Smooth muscle cell (in vitro differentiated cells): ENCODE data around the gene ZNF3. TPM values are rescaled to one million over a fixed set of nuclear protein-coding genes. Genes with fewer than 3 reads are reported as not detected.

Experiments used
- DNase-seq: peaks from one replicate; lab custom pipeline; 2025; ENCODE audit not compliant: unreplicated experiment; lab: John Stamatoyannopoulos, UW
- H2AFZ ChIP-seq: fragments of 200-600 bp; sonication (generic); 2 replicates; pipeline ENCODE4 v1.6.0; 2016; ENCODE audit warnings: antibody characterized with exemption, low read depth, mild to moderate bottlenecking
- H3F3A ChIP-seq: fragments of 200-600 bp; sonication (generic); 2 replicates; pipeline ENCODE4 v1.6.0; 2017; ENCODE audit warnings: antibody characterized with exemption, low read depth
- H3K27ac ChIP-seq: fragments of 200-600 bp; sonication (generic); 2 replicates; pipeline ENCODE4 v1.5.1; 2016; ENCODE audit warnings: low read depth, mild to moderate bottlenecking
- H3K27me3 ChIP-seq: fragments of 200-600 bp; sonication (generic); 2 replicates; pipeline ENCODE4 v1.6.1; 2016; ENCODE audit warnings: low read depth, mild to moderate bottlenecking
- H3K36me3 ChIP-seq: fragments of 200-600 bp; sonication (generic); 2 replicates; pipeline ENCODE4 v1.5.1; 2016; ENCODE audit warnings: low read depth
- H3K4me1 ChIP-seq: fragments of 200-600 bp; sonication (generic); 2 replicates; pipeline ENCODE4 v1.5.1; 2016; ENCODE audit warnings: low read depth
- H3K4me2 ChIP-seq: fragments of 200-600 bp; sonication (generic); 2 replicates; pipeline ENCODE4 v1.6.0; 2016; ENCODE audit warnings: mild to moderate bottlenecking
- H3K4me3 ChIP-seq: fragments of 200-600 bp; sonication (generic); 2 replicates; pipeline ENCODE4 v1.5.1; 2016; ENCODE audit warnings: mild to moderate bottlenecking
- H3K79me2 ChIP-seq: fragments of 200-600 bp; sonication (generic); 2 replicates; pipeline ENCODE4 v1.6.0; 2016; ENCODE audit warnings: low read depth, mild to moderate bottlenecking
- H3K9ac ChIP-seq: fragments of 200-600 bp; sonication (generic); 2 replicates; pipeline ENCODE4 v1.6.0; 2016; ENCODE audit warnings: low read depth
- H3K9me3 ChIP-seq: fragments of 200-600 bp; sonication (generic); replicated peaks from 2 replicates; pipeline ENCODE4 v1.5.1; 2016; ENCODE audit warnings: low read depth
- H4K20me1 ChIP-seq: fragments of 200-600 bp; sonication (generic); 2 replicates; pipeline ENCODE4 v1.6.0; 2016; ENCODE audit warnings: low read depth
- CTCF ChIP-seq: fragments of 200-600 bp; sonication (generic); IDR thresholded peaks from 2 replicates; pipeline ENCODE4 v1.5.1; 2017; ENCODE audit warnings: borderline replicate concordance, mild to moderate bottlenecking, antibody characterized with exemption; ENCODE audit not compliant: insufficient read depth, poor library complexity, severe bottlenecking
- WGBS: methylation state at CpG from one replicate; pipeline ENCODE4 v1.1.7; 2016; ENCODE audit warnings: low lambda C conversion rate; 5-methylcytosine and 5-hydroxymethylcytosine counted together
- polyA plus RNA-seq: library from polyadenylated mRNA; unstranded; fragments of >200 nt; fragmentation: Nextera tagmentation; extraction: Ambion mirVana; gene quantifications from 2 replicates; pipeline ENCODE4 v1.2.1, GENCODE V29; 2016
- total RNA-seq: library from RNA; depleted of rRNA; stranded (reverse); fragments of >200 nt; gene quantifications from 2 replicates; pipeline ENCODE4 v1.2.3, GENCODE V29; 2014

Gene ZNF3
- total and polyA plus RNA-seq, 2 experiments from 2014 or later: 21.6 to 22.0 TPM

- H3K9ac ChIP-seq: no peak overlapping the region
- no peak overlapping the region for H3K27ac ChIP-seq
- no peak overlapping the region for H2AFZ ChIP-seq
- no peak overlapping the region for H3K4me3 ChIP-seq
- H3K4me2 ChIP-seq: no peak overlapping the region
- no peaks in the 10 kb centered on the region for H3K9me3 ChIP-seq
- no peak for DNase-seq
- 95% methylated on average over 16 of the region's 16 CpGs for WGBS
- no peaks in the 10 kb centered on the region for H3K27me3 ChIP-seq
- H3K36me3 ChIP-seq: peaks cover 18% of the 10 kb centered on the region
- H3F3A ChIP-seq: peaks cover 36% of the 10 kb centered on the region
- H3K4me1 ChIP-seq: peaks cover 9% of the 10 kb centered on the region
- no peaks in the 10 kb centered on the region for H4K20me1 ChIP-seq
- H3K79me2 ChIP-seq: peaks cover 16% of the 10 kb centered on the region
- no peak for TF ChIP-seq CTCF
These were observed 12.5 kb upstream of the ZNF3 start for GRCh38 chr7:100093925-100094486.

GRCh38 chr7:100093498-100093897, 12.0 kb upstream of the ZNF3 start:
- DNase-seq: no peak
- Histone ChIP-seq H3K27ac (no peak overlapping the region), H3K27me3 (no peaks in the 10 kb centered on the region), H3K36me3 (peaks cover 13% of the 10 kb centered on the region), H4K20me1 (no peaks in the 10 kb centered on the region), H3K9ac (no peak overlapping the region), H2AFZ (no peak overlapping the region), H3K4me2 (no peak overlapping the region), H3K4me1 (peaks cover 5% of the 10 kb centered on the region), H3K4me3 (no peak overlapping the region), H3K9me3 (no peaks in the 10 kb centered on the region), H3K79me2 (peaks cover 11% of the 10 kb centered on the region), H3F3A (peaks cover 38% of the 10 kb centered on the region)
- WGBS: 90% methylated on average over 13 of the region's 13 CpGs
- TF ChIP-seq CTCF: no peak

- Histone ChIP-seq H3K9ac (no peak overlapping the region), H3K4me1 (peaks cover 9% of the 10 kb centered on the region), H3K4me2 (no peak overlapping the region), H3K27me3 (no peaks in the 10 kb centered on the region), H3K79me2 (peaks cover 7% of the 10 kb centered on the region), H2AFZ (no peak overlapping the region), H3K27ac (no peak overlapping the region), H3K9me3 (no peaks in the 10 kb centered on the region), H3K4me3 (no peak overlapping the region), H3F3A (peaks cover 42% of the 10 kb centered on the region), H3K36me3 (peaks cover 8% of the 10 kb centered on the region), H4K20me1 (no peaks in the 10 kb centered on the region)
- no peak for DNase-seq
- 74% methylated on average over 8 of the region's 8 CpGs for WGBS
- no peak for TF ChIP-seq CTCF
These were observed 11.5 kb upstream of the ZNF3 start for GRCh38 chr7:100093054-100093453.
